ENCODE results near the gene EXOC4.

DNA sequence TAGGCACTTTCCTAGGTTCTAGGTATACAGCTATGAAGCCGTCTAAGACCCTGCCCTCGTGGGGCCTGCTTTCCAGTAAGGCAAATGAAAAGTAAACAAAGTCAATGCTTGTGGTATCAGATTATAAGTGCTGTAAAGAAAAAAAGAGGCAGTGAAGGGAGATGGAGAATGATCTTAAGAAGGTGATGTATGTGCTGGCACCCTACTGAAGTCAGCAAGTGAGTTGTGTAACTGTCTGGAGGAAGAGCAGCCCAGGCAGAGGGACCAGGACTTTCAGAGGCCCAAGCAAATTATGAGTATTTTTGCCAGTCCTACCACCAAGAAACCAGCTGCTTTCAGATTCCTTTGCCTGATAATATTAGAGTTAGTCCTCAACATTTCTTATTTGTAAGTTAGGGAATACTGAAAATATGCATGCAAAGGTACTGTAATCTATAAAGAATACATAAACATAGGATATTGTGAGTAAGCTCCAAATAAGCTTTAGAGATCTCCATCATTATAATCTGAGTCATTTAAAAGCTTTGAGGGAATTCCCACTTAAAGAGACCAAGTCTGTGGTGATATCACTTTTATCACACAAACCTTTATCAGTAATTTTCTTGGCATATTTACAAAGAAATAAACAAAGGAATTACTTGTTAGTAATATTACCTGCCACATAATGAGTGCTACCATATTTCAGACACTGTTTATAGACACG lies 545.1 kb downstream of the EXOC4 start:
- TF ChIP-seq CTCF (conservative IDR thresholded peaks at IDR 0.05 in 1 of 2, IDR thresholded peaks at IDR 0.05 in 1 of 2; ENCODE audit: low read depth in 1 of 2, low read length in 2 of 2) (no peak), EZH2 (IDR thresholded peaks at IDR 0.05; ENCODE audit: low read length, missing control alignments) (no peak)

Data from fibroblast of lung (primary cell).